ENCODE results near the gene SORCS3.

DNA sequence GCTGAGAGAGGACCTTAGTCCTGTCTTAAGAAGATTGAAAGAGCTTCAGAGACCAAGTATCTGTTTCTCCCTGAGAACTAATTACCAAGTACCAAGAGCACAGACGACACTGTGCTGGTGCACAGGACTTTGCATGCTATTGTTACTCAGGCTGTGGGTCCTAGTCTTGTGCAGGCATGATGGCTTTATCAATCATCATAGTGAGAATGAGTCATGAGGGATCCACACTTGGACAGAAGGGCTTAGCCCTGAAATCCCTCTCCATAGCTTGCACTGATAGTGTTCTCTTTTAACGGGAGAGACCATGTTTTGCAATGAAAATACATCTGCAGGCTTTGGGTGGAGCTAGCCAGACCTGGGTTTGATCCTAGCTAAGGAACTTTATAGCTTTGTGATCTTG is 93.3 kb downstream of the SORCS3 start:
- TF ChIP-seq POLR2A (IDR thresholded peaks at IDR 0.05; ENCODE audit: low read depth, low read length) (no peak), SMC3 (IDR thresholded peaks at IDR 0.05; ENCODE audit: low read depth, low read length) (no peak)
- TF ChIP-seq, protein P1, sequence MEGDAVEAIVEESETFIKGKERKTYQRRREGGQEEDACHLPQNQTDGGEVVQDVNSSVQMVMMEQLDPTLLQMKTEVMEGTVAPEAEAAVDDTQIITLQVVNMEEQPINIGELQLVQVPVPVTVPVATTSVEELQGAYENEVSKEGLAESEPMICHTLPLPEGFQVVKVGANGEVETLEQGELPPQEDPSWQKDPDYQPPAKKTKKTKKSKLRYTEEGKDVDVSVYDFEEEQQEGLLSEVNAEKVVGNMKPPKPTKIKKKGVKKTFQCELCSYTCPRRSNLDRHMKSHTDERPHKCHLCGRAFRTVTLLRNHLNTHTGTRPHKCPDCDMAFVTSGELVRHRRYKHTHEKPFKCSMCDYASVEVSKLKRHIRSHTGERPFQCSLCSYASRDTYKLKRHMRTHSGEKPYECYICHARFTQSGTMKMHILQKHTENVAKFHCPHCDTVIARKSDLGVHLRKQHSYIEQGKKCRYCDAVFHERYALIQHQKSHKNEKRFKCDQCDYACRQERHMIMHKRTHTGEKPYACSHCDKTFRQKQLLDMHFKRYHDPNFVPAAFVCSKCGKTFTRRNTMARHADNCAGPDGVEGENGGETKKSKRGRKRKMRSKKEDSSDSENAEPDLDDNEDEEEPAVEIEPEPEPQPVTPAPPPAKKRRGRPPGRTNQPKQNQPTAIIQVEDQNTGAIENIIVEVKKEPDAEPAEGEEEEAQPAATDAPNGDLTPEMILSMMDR (conservative IDR thresholded peaks at IDR 0.05; ENCODE audit: low read depth, low read length): no peak

Measured in IMR-90 (cell line).